PC-9 (cell line): Measurements from ENCODE around the gene KBTBD7. TPM values are rescaled to one million over a fixed set of nuclear protein-coding genes. Genes with fewer than 3 reads are reported as not detected.

Experiments
- BruUV-seq: library from RNA; stranded (reverse); fragments of 400-500 nt; replicated peaks from 2 replicates; lab custom pipeline; 2021; lab: Mats Ljungman, UMichigan
- CTCF ChIA-PET: fragments of 300-600 bp; sonication (Branson Sonifier 250); formaldehyde crosslinking; loops from one replicate; lab custom pipeline; 2022; ENCODE audit warnings: antibody characterized with exemption; lab: Charles Lee
- POLR2A ChIA-PET: fragments of 300-600 bp; sonication (Branson Sonifier 250); formaldehyde crosslinking; loops from one replicate; lab custom pipeline; 2022; ENCODE audit warnings: antibody characterized with exemption; ENCODE audit not compliant: unreplicated experiment; lab: Charles Lee
- DNase-seq, 2 experiments: peaks; one replicate each; pipeline versions ENCODE4 v3.0.0 to v3.0.0-alpha.2; 2015 to 2022; ENCODE audit warnings: mixed read lengths in 1 of 2
- H2AFZ ChIP-seq: fragments of 200-600 bp; sonication (generic); 2 replicates; pipeline ENCODE4 v1.8.1; 2017; ENCODE audit warnings: antibody characterized with exemption
- H3F3A ChIP-seq: fragments of 200-600 bp; sonication (generic); 2 replicates; pipeline ENCODE4 v1.8.1; 2017; ENCODE audit warnings: antibody characterized with exemption, mild to moderate bottlenecking, low read depth; ENCODE audit not compliant: insufficient read depth
- H3K27ac ChIP-seq: fragments of 200-600 bp; sonication (generic); 2 replicates; pipeline ENCODE4 v1.6.1; 2016; ENCODE audit warnings: mixed run types
- H3K27me3 ChIP-seq: fragments of 200-600 bp; sonication (generic); 2 replicates; pipeline ENCODE4 v1.6.1; 2016; ENCODE audit warnings: low read depth, mixed run types; ENCODE audit not compliant: insufficient read depth
- H3K36me3 ChIP-seq: fragments of 200-600 bp; sonication (generic); 2 replicates; pipeline ENCODE4 v1.6.1; 2016; ENCODE audit warnings: low read depth, mixed run types
- H3K4me1 ChIP-seq: fragments of 200-600 bp; sonication (generic); replicated peaks from 2 replicates; pipeline ENCODE4 v1.6.1; 2016; ENCODE audit warnings: mixed run types; ENCODE audit not compliant: insufficient read depth
- H3K4me2 ChIP-seq: fragments of 200-600 bp; sonication (generic); 2 replicates; pipeline ENCODE4 v1.6.1; 2017; ENCODE audit warnings: mixed run types
- H3K4me3 ChIP-seq: fragments of 200-600 bp; sonication (generic); 2 replicates; pipeline ENCODE4 v1.6.1; 2016; ENCODE audit warnings: mixed run types
- H3K79me2 ChIP-seq: fragments of 200-600 bp; sonication (generic); 2 replicates; pipeline ENCODE4 v1.6.1; 2017; ENCODE audit warnings: low read depth, mixed run types
- H3K9me2 ChIP-seq: fragments of 200-600 bp; sonication (generic); 2 replicates; pipeline ENCODE4 v1.8.1; 2017; ENCODE audit warnings: mild to moderate bottlenecking; ENCODE audit not compliant: insufficient read depth
- H3K9me3 ChIP-seq: fragments of 200-600 bp; sonication (generic); 2 replicates; pipeline ENCODE4 v1.8.1; 2016; ENCODE audit warnings: low read depth; ENCODE audit not compliant: insufficient read depth
- H4K20me1 ChIP-seq: fragments of 200-600 bp; sonication (generic); 2 replicates; pipeline ENCODE4 v1.8.1; 2017; ENCODE audit not compliant: insufficient read depth
- EZH2 ChIP-seq: fragments of 200-600 bp; sonication (generic); IDR thresholded peaks from 2 replicates; pipeline ENCODE4 v1.8.0; 2017; ENCODE audit warnings: antibody characterized with exemption, low read depth
- intact Hi-C: fragments of 100-400 bp; cut with micrococcal nuclease; formaldehyde crosslinking; loops from one replicate; pipeline ENCODE4 v1.10.0; 2022; ENCODE audit not compliant: unreplicated experiment
- total RNA-seq: library from RNA; stranded (reverse); gene quantifications from 2 replicates; pipeline ENCODE4 v1.2.3, GENCODE V29; 2021
- TF ChIP-seq, protein P1 (sequence below): fragments of 200-600 bp; sonication (generic); conservative IDR thresholded peaks from 2 replicates; pipeline ENCODE4 v1.6.1; 2017; ENCODE audit warnings: mixed run types, antibody characterized with exemption, mild to moderate bottlenecking, moderate library complexity

The KBTBD7 gene
- total RNA-seq, 1 experiment from 2014 or later, result 4.1 TPM

DNA sequence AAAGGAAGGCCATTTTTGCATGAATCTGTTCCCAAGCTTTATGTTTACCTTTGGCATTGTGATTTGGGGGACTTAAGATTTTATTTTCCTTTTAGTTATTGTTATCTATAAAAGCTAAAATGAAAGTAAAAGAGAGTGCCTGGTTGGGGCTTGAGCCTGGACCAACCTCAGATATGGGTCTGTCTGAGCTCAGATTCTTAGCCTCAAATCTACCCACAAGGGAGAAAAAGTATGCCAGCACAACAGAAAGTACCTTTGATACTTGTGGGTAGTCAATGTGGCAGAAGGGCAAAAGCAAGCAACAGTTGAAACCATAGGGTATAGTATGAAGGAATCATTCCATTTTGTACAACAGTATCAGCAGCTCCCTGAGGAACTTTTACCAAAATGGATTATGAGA lies 35.2 kb downstream of the KBTBD7 start:
- H3K4me1 ChIP-seq, result no peaks in the 10 kb centered on the region
- BruUV-seq, result no TSS peak
- no peaks in the 10 kb centered on the region for H3F3A ChIP-seq
- H3K4me2 ChIP-seq, result no peak overlapping the region
- no peaks in the 10 kb centered on the region for H3K9me3 ChIP-seq
- TF ChIP-seq, protein P1, sequence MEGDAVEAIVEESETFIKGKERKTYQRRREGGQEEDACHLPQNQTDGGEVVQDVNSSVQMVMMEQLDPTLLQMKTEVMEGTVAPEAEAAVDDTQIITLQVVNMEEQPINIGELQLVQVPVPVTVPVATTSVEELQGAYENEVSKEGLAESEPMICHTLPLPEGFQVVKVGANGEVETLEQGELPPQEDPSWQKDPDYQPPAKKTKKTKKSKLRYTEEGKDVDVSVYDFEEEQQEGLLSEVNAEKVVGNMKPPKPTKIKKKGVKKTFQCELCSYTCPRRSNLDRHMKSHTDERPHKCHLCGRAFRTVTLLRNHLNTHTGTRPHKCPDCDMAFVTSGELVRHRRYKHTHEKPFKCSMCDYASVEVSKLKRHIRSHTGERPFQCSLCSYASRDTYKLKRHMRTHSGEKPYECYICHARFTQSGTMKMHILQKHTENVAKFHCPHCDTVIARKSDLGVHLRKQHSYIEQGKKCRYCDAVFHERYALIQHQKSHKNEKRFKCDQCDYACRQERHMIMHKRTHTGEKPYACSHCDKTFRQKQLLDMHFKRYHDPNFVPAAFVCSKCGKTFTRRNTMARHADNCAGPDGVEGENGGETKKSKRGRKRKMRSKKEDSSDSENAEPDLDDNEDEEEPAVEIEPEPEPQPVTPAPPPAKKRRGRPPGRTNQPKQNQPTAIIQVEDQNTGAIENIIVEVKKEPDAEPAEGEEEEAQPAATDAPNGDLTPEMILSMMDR, result no peak
- TF ChIP-seq EZH2, result no peak
- no peak for DNase-seq
- no peaks in the 10 kb centered on the region for H3K27me3 ChIP-seq
- intact Hi-C loops, result no loop called here
- H2AFZ ChIP-seq, result no peak overlapping the region
- ChIA-PET CTCF (no interaction called here), POLR2A (no interaction called here)
- no peak overlapping the region for H3K4me3 ChIP-seq
- H3K79me2 ChIP-seq, result no peaks in the 10 kb centered on the region
- H4K20me1 ChIP-seq, result no peaks in the 10 kb centered on the region
- H3K36me3 ChIP-seq, result no peaks in the 10 kb centered on the region
- no peak overlapping the region for H3K27ac ChIP-seq
- H3K9me2 ChIP-seq, result no peaks in the 10 kb centered on the region

DNA sequence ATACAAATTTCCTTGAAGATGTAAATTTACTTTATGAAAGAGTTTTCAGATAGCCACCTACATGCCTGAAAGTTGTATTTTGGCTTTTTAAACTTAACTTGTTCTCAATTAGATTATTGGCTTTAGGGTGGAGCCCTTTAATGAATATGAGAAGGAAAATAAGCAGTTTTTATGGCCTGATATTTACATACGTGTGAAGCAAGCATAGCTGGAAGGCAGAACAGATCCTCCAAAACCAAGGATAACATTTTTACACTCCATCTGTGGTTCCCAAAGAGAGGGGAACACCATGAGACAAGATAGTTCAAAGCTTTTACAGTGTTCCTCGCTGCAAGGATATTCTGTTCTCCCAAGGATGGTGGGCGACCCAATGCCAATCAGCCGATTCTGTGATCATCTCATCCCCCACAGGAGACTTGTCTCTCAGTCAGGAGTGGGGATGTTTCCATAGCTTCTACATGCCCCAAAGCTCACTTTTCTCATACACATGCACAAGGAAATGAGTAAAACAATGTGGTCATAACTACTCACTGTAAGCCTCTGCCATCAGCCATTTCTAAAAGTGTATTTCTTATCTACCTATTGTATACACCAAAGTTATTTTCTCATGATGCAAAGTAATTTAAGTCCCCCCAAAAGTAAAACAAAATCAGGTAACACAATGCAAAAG lies 37.2 kb downstream of the KBTBD7 start:
- H3F3A ChIP-seq, result no peaks in the 10 kb centered on the region
- no peaks in the 10 kb centered on the region for H3K9me3 ChIP-seq
- CTCF ChIA-PET, result no interaction called here

GRCh38 chr13:41156620-41157019 lies 37.7 kb downstream of the KBTBD7 start:
- Histone ChIP-seq H3K4me3 (no peak overlapping the region), H2AFZ (no peak overlapping the region), H3K9me3 (no peaks in the 10 kb centered on the region), H4K20me1 (no peaks in the 10 kb centered on the region), H3K9me2 (no peaks in the 10 kb centered on the region), H3K4me1 (no peaks in the 10 kb centered on the region), H3K4me2 (no peak overlapping the region), H3K36me3 (no peaks in the 10 kb centered on the region), H3K27ac (no peak overlapping the region), H3F3A (no peaks in the 10 kb centered on the region), H3K79me2 (no peaks in the 10 kb centered on the region), H3K27me3 (no peaks in the 10 kb centered on the region)
- intact Hi-C loops, result no loop called here
- POLR2A ChIA-PET, result no interaction called here
- BruUV-seq, result no TSS peak
- CTCF ChIA-PET, result no interaction called here
- TF ChIP-seq EZH2, result no peak
- TF ChIP-seq, protein P1, result no peak
- DNase-seq, result no peak

More for the DNA sequence above, 37.2 kb downstream of the KBTBD7 start:
- Histone ChIP-seq H3K79me2 (no peaks in the 10 kb centered on the region), H3K4me2 (no peak overlapping the region), H4K20me1 (no peaks in the 10 kb centered on the region), H3K36me3 (no peaks in the 10 kb centered on the region), H3K9me2 (no peaks in the 10 kb centered on the region), H3K27me3 (no peaks in the 10 kb centered on the region), H3K27ac (no peak overlapping the region), H3K4me3 (no peak overlapping the region), H2AFZ (no peak overlapping the region), H3K4me1 (no peaks in the 10 kb centered on the region)
- TF ChIP-seq, protein P1, result no peak
- POLR2A ChIA-PET, result no interaction called here
- intact Hi-C loops, result no loop called here
- DNase-seq, result no peak
- no TSS peak for BruUV-seq
